HG02970 (cell line): ENCODE data around the gene DOC2A.
"Not testable (repeated sequence)": the region's sequence is repeated elsewhere in the genome, so short reads cannot be mapped to it uniquely, and the experiment has no call there.

ENCODE experiments used
- ATAC-seq: cut with Tn5 transposase; IDR thresholded peaks from one replicate; pipeline ENCODE4 v1.9.1; 2021; ENCODE audit warnings: mild to moderate bottlenecking, moderate library complexity, moderate number of reproducible peaks; ENCODE audit not compliant: unreplicated experiment, low FRiP score

The DOC2A gene

GRCh38 chr16:30010844-30011713, at the start of gene DOC2A:
Gene DOC2A (minus strand): TSS chr16:30011027. CDS start chr16:30010222, 805 bp downstream.
- ATAC-seq: no peak

- no peak for ATAC-seq
Measured at GRCh38 chr16:30060346-30060745, 49.5 kb upstream of the DOC2A start.

GRCh38 chr16:30054959-30055553, 44.2 kb upstream of the DOC2A start:
- ATAC-seq: no peak

- ATAC-seq: no peak
Measured at GRCh38 chr16:30054451-30054850, 43.6 kb upstream of the DOC2A start.

GRCh38 chr16:30053376-30054015, 42.7 kb upstream of the DOC2A start:
- no peak for ATAC-seq

- peak; percentile 64 for ATAC-seq
Measured at GRCh38 chr16:30052671-30053372, 42.0 kb upstream of the DOC2A start.

- no peak for ATAC-seq
Measured at GRCh38 chr16:30051518-30051917, 40.7 kb upstream of the DOC2A start.

- ATAC-seq: no peak
Measured at GRCh38 chr16:30049871-30050270, 39.0 kb upstream of the DOC2A start.

- no peak for ATAC-seq
Measured at GRCh38 chr16:30046588-30046987, 35.8 kb upstream of the DOC2A start.

- no peak for ATAC-seq
Measured at GRCh38 chr16:30046178-30046577, 35.4 kb upstream of the DOC2A start.

GRCh38 chr16:30041841-30042240, 31.0 kb upstream of the DOC2A start:
- ATAC-seq: no peak

- not testable (repeated sequence) for ATAC-seq
Measured at GRCh38 chr16:30040690-30041089, 29.9 kb upstream of the DOC2A start.

- ATAC-seq: no peak
Measured at GRCh38 chr16:30040221-30040620, 29.4 kb upstream of the DOC2A start.

- ATAC-seq: no peak
Measured at GRCh38 chr16:30033270-30033669, 22.4 kb upstream of the DOC2A start.

- ATAC-seq: no peak
Measured at GRCh38 chr16:30032083-30032819, 21.4 kb upstream of the DOC2A start.

- ATAC-seq: no peak
Measured at GRCh38 chr16:30031477-30031918, 20.7 kb upstream of the DOC2A start.

GRCh38 chr16:30030841-30031413, 20.1 kb upstream of the DOC2A start, which contains the start of gene TLCD3B:
Gene TLCD3B (minus strand): TSS chr16:30031271. CDS start chr16:30030527, 744 bp downstream.
- ATAC-seq: no peak

GRCh38 chr16:30030011-30030685, 19.3 kb upstream of the DOC2A start:
- ATAC-seq: no peak

GRCh38 chr16:30028438-30029076, 17.7 kb upstream of the DOC2A start:
- ATAC-seq: no peak
